COR-L47 (cell line): ENCODE results near the gene SNTG2.
"Not testable (repeated sequence)": the region's sequence is repeated elsewhere in the genome, so short reads cannot be mapped to it uniquely, and the experiment has no call there.

Experiments used
- DNase-seq: peaks from one replicate; lab custom pipeline; 2025; lab: John Stamatoyannopoulos, UW

The SNTG2 gene

DNA sequence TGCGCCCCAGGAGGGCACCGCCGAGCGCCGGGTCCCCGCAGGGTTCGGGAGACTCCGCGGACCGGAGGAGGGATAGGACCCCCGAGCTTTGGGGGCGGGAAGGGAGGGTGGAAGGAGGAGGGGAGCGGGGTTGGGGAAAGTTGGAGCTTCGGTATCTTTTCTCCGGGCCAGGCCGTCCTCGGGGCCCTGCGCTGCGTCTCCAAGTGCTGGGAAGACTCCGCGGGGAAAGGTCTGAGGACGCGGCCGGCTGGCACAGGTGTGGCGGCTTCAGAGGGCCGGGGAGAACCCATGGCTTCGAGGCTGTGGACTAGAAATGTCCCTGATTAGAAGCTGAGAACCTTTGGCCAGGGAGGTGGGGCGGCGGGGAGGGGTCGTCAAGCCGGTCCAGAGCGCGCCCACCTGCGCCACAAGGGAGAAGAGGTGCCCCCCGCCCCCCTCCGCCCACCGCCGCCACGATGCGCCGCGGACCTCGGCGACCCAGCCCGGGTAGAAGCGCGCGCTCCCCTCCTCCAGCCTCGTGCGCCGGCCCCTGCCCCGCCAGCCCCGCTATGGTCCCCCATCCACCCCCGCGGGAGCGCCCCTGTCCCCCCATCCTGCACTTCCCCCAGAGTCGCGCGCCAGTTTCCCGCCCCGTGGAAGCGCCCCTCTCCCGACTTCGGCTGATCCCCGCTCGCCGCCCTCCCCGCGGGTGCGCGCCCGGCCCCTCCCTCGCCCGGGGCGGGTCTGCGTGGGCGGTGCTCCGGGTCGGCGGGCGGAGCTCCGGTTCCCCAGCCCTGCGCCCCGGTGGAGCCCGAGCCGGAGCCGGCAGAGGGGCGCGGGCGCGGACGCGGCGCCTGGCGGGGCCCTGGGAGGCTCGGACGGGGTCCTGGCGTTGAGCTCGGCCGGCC is at the start of gene SNTG2:
SNTG2 (plus strand) TSS at position 770 of the 887 bp plus-strand sequence. CDS start 148 bp downstream, outside the sequence.
- peak; percentile 34 for DNase-seq

DNA sequence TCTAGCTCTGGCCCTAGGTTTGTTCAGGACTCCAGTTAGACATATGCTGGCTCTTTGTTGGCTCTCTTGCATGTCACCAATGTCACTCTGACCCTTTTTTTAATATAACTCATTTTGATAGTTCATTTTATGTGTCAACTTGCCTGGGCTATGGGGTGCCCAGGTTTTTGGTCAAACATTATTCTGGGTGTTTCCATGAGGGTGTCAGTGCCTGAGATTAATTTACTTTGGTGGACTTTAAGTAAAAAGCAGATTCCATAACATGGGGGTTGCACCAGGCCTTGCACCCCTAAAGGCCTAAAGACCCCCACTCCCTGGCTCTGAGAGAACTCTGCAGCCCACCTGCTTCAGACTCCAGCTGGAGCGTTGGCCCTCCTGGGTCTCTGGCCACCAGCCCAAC is 48.1 kb upstream of the SNTG2 start:
- no peak for DNase-seq

DNA sequence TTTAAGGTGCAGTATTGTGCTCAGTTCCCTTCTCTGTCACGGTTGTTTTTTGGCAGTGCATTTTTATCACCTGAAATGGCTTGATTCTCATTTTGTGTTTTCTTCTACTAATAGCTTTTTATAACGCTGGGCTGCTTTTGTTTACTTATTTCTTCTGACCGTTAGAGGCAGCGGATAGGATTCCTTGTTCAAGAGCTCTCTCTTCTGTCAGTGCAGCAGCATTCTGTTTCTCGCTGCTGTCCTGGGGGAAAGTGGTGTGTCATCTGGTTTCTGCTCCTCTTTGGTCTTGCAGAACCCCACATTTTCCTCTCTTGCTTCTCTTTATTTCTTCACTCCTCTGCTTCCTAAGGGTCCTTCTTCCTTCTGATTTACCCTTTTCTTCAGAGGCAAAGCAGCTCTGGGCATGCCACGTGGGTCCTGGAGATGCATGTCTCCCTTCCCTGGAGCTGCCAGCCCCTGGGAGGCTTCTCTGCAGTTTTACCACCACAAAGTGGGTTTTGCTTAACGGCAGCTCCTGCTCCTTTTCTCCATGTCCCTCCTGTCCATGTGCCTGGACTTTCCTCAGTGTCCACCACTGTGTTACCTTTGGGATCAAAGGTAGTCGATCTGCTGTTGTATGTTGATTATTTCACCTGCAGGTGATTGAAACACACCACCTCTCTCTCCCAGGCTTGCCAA is 47.3 kb upstream of the SNTG2 start:
- DNase-seq: no peak

DNA sequence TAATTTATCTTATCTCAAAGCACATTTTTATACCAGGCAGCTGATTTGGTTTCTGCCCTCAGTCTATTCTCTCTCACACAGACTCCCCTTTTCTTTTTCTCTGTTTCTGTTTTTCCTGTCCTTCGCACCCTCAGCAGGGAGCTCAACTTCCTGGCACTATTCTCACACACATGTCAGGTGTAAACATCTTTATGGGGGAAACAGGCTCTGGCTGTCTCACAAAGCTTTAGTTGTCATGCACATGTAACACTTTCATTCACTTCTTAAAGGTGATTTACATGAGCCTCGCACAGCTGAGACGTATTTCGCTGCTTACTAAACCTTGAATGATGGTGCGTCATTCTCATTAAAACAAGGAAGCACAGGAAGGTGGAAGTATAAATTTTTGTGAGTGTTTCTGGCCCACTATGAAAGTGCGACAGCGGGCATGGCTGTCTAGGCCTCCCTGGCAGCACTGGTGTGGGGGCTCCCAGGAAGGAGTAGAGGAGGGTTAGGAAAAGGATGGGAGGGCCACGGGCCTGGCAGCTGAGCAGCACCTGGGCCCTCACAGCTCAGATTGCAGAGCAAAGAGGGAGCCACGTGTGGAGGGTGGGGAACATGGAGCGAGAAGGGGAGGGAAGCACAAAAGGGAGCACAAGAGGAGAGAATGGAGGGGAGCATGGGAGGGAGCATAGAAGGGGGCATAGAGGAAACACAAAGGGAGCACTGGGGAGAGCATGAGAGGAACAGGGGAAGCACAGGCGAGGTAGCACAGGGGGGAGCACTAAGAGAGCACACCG is 46.2 kb upstream of the SNTG2 start:
- DNase-seq: peak; percentile 23

DNA sequence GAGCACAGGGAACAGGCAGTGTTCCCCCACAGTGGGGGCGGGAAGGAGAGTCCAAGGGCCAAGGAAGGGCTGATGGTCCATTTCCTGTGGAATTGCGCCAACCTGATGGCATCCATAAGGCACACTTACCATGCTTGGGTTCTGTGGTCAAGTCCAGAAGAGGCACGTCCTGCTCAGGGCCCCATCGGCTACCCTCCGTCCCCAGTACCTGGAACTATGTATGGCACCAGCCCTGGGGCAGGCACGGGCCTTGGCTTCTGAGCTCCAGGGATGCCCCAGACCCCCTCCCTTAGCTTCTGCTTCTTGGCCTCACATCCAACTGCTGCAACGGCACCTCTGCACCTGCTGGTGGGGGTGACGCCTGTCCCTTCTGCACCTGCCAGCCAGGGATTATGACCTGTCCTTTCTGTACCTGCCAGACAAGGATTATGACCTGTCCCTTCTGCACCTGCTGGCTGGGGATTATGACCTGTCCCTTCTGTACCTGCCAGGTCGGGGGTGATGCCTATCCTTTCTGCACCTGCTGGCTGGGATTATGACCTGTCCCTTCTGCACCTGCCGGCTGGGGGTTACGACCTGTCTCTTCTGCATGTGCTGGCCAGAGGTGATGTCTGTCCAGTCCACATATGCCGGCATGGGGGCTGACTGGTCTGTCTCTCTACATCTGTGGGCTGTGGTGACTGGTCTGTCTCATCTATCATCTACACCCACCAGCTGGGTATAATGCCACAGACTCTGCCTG is 45.4 kb upstream of the SNTG2 start:
- DNase-seq: no peak

- no peak for DNase-seq
Observed at GRCh38 chr2:905833-906140, 44.9 kb upstream of the SNTG2 start.

- DNase-seq: no peak
Observed at GRCh38 chr2:907706-908105, 42.9 kb upstream of the SNTG2 start.

DNA sequence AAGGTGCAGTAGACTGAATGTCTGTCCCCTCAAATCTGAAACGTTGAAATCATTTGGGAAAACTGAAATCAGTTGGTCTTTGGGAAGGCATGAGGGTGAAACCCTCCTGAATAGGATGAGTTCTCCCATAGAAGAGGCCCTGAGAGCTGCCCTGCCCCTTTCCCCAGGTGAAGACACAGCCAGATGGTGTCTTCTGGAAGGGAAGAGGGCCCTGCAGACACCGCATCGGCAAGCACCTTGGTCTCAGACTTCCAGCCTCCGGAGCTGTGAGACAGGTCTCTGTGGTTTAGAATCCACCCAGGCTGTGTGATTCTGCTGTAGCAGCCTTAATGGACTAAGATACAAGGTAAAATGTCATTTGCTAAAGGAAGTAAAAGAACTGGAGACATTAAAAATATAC is 42.1 kb upstream of the SNTG2 start:
- no peak for DNase-seq

GRCh38 chr2:909764-910379 is 40.8 kb upstream of the SNTG2 start:
- DNase-seq: not testable (repeated sequence)

GRCh38 chr2:910698-911097 is 40.0 kb upstream of the SNTG2 start:
- no peak for DNase-seq

DNA sequence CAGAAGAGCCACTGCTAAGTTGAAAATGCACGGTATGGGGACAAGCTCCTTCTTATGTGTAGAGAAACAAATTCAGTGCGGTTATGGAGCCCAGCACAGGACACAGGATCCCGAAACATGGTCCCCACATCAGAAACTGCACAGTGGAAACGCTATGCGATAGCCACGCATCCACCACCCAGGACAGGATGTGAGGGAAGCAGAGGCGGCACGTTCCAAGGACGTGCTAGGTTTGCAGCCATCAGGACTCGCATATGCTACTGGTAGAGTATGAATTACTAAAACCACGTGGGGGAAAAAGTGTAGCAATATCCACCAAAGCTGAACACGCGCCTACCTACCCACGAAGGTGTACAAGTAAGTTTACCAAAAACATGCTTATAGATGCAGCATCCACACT is 34.7 kb upstream of the SNTG2 start:
- DNase-seq: no peak

- no peak for DNase-seq
Observed at GRCh38 chr2:916935-917334, 33.7 kb upstream of the SNTG2 start.

DNA sequence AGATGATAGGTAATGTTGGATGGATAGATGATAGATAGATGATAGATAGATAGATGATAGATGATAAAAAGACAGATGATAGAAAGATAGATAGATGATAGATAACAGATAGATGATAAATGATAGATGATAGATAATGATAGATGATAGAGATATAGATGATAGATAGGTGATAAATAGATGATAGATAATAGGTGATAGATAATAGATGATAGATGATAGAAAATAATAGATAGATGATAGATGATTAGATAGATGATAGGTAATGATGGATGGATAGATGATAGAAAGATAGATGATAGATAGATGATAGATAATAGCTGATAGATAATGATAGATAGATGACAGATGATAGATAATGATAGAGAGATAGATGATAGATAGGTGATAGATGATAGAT is 31.0 kb upstream of the SNTG2 start:
- no peak for DNase-seq

- no peak for DNase-seq
Observed at GRCh38 chr2:920573-920972, 30.1 kb upstream of the SNTG2 start.

- DNase-seq: no peak
Observed at GRCh38 chr2:920999-921398, 29.6 kb upstream of the SNTG2 start.

DNA sequence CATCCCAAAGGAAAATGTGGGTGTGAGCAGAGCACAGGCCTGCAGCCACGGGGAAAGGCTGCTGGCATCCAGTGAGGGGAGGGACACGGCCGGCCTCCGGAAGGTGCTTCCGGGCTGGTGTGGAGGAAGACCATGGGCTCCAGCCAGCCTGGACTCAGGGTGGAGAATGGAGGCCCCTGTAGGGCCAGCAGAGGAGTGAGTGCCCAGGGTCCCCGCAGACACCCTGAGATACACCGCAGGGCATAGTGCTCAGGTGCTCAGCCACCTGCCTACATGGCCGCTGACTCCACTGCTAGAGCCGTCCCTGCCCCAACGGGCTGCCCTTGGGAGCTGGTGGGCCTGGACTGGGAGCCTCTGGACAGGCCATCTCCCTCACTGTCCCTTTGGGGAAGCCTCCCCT is 28.5 kb upstream of the SNTG2 start:
- DNase-seq: no peak

- DNase-seq: no peak
Observed at GRCh38 chr2:923832-924601, 26.6 kb upstream of the SNTG2 start.

- DNase-seq: no peak
Observed at GRCh38 chr2:924701-925100, 25.9 kb upstream of the SNTG2 start.

DNA sequence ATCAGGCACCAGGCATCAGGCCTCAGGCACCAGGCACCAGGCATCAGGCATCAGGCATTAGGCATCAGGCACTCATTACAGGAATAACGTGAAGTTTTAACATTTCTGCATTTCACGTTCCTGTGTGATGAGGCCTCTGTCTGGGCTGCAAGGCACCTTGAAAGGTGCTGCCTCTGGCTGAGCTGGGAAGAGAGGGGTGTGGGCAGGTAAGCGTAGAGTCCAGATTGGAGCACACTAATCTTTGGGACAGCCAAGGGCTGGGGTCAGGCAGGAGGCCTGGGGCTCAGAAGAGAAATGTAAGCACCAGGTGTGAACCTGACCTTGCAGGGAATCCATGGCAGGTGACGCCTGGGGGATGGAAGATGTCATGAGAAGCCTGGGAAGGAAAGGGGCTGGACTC is 25.3 kb upstream of the SNTG2 start:
- no peak for DNase-seq

DNA sequence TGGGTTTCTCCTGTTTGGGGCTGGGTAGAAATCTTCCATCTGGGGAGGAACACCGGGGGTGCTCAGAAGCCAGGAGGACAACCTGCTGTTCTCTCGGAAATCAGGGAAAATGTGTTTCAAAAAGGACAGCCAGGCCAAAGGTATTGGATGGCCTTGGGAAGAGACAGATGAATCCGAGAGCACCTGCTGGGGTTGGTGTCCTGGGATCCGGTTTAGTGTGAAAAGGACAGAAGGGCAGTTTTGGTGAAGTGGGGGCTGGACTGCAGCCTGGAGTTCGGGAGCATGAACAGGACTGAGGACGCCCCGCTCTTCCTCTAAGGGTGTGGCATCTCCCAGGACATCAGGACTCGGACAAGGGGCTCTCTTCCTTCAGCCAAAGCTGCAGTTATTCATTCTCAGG is 24.9 kb upstream of the SNTG2 start:
- no peak for DNase-seq

- no peak for DNase-seq
Observed at GRCh38 chr2:926259-926793, 24.3 kb upstream of the SNTG2 start.
